ENCODE measurements around the gene NTN1. TPM values are rescaled to one million over a fixed set of nuclear protein-coding genes. Genes with fewer than 3 reads are reported as not detected.

The NTN1 gene
- polyA plus RNA-seq, 1 experiment, result 0.05 TPM

DNA sequence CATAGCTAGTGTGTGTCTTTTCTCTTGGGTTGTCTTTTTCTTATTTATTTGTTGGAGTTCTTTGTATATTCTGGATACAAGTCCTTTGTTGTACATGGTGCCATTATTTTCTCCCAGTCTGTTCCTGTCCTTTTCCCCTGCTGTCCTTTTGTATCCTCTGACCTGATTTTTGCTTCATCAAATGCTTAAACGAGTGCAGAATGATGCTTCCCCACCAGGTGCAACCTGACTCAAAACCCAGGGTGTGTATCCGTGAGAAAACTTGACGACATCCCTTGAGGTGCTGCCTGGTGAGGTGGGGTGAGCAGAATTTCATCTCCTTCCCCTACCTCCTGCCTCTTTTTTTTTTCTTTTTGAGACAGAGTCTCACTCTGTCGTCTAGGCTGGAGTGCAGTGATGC is 88.6 kb downstream of the NTN1 start:
- ChIA-PET CTCF (no interaction called here), POLR2A (no interaction called here)
- no peaks in the 10 kb centered on the region for H3K9me3 ChIP-seq (ENCODE audit: control insufficient read depth, insufficient read depth, low read length)
- H3K27ac ChIP-seq (ENCODE audit: low read depth, low read length), result no peak overlapping the region
- H3K4me3 ChIP-seq (ENCODE audit: low read depth, low read length), result no peak overlapping the region
- TF ChIP-seq, protein P1, sequence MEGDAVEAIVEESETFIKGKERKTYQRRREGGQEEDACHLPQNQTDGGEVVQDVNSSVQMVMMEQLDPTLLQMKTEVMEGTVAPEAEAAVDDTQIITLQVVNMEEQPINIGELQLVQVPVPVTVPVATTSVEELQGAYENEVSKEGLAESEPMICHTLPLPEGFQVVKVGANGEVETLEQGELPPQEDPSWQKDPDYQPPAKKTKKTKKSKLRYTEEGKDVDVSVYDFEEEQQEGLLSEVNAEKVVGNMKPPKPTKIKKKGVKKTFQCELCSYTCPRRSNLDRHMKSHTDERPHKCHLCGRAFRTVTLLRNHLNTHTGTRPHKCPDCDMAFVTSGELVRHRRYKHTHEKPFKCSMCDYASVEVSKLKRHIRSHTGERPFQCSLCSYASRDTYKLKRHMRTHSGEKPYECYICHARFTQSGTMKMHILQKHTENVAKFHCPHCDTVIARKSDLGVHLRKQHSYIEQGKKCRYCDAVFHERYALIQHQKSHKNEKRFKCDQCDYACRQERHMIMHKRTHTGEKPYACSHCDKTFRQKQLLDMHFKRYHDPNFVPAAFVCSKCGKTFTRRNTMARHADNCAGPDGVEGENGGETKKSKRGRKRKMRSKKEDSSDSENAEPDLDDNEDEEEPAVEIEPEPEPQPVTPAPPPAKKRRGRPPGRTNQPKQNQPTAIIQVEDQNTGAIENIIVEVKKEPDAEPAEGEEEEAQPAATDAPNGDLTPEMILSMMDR (IDR thresholded peaks at IDR 0.05; ENCODE audit: low read depth, low read length), result no peak
- no peaks in the 10 kb centered on the region for H3K27me3 ChIP-seq (ENCODE audit: control insufficient read depth, insufficient read depth, low read length)
- no peak for DNase-seq (ENCODE audit: low read depth, low spot score)

DNA sequence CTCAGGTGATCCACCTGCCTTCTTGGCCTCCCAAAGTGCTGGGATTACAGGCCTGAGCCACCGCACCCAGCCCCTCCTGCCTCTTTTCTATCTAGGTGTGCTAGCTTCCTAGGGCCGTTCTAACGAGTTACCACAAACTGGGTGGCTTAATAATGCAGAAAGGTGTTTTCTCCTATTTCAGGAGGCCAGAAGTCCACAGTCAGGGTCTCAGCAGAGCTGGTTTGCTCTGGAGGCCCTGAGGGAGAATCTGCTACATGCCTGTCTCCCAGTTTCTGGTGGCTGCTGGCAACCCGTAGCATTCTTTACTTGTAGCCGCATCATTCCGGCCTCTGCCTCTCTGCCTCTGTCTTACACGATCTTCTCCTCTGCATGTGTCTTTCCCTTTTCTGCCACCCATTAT is 89.2 kb downstream of the NTN1 start:
- no peaks in the 10 kb centered on the region; the same call in 1 of the 2 replicates for H3K9me3 ChIP-seq (ENCODE audit: control insufficient read depth, insufficient read depth, low read length)
- TF ChIP-seq, protein P1 (IDR thresholded peaks at IDR 0.05; ENCODE audit: low read depth, low read length), result no peak
- no peaks in the 10 kb centered on the region for H3K27me3 ChIP-seq (ENCODE audit: control insufficient read depth, insufficient read depth, low read length)
- no peak overlapping the region for H3K27ac ChIP-seq (ENCODE audit: low read depth, low read length)
- ChIA-PET POLR2A (no interaction called here), CTCF (no interaction called here)
- no peak for DNase-seq (ENCODE audit: low read depth, low spot score)
- no peak overlapping the region for H3K4me3 ChIP-seq (ENCODE audit: low read depth, low read length)

GRCh38 chr17:9115214-9116191 is 94.2 kb downstream of the NTN1 start:
- H3K27me3 ChIP-seq (ENCODE audit: control insufficient read depth, insufficient read depth, low read length), result no peaks in the 10 kb centered on the region
- peak overlapping the region; percentile 34; the same call in 1 of the 2 replicates for H3K4me3 ChIP-seq (ENCODE audit: low read depth, low read length)
- no peak for DNase-seq (ENCODE audit: low read depth, low spot score)
- CTCF ChIA-PET, result interaction anchor here (0.6 to 1.2 kb wide), 3 partner anchors 22 to 407 kb away, joined by 3 to 11 read pairs (median 4); no protein-coding TSS in a partner anchor
- TF ChIP-seq, protein P1 (IDR thresholded peaks at IDR 0.05; ENCODE audit: low read depth, low read length), result peak; percentile 7; the same call in 1 of the 2 replicates
- POLR2A ChIA-PET, result no interaction called here
- H3K27ac ChIP-seq (ENCODE audit: low read depth, low read length), result no peak overlapping the region
- peaks cover 4% of the 10 kb centered on the region; the same call in 1 of the 2 replicates for H3K9me3 ChIP-seq (ENCODE audit: control insufficient read depth, insufficient read depth, low read length)

DNA sequence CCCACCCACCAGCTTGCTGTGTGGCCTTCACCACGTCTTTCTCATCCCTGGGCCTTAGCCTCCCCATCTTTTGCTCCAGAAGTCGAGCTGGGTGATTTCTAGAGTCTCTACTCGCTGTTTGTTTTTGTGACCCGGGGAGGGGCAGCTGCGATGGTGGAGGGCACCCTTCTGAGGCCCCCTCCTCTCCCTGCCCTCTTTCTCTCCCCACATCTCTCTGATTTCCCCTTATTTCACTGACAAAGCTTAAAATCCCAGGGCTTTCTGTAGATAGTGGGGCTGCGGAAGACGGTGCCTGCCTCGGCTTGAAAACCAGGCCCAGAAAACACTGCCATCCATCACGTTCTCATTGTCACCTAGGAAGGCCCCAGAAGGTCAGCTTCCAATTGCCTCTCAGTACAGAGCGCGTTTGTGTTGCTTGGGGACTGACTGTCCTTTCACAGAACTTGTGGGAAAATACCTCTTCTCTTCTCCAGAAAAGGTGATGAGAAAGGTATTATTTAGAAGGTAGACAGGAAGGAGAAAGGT is 95.1 kb downstream of the NTN1 start:
- peaks cover 4% of the 10 kb centered on the region; the same call in 1 of the 2 replicates for H3K9me3 ChIP-seq (ENCODE audit: control insufficient read depth, insufficient read depth, low read length)
- no peak overlapping the region for H3K4me3 ChIP-seq (ENCODE audit: low read depth, low read length)
- TF ChIP-seq, protein P1 (IDR thresholded peaks at IDR 0.05; ENCODE audit: low read depth, low read length), result no peak
- no peak overlapping the region for H3K27ac ChIP-seq (ENCODE audit: low read depth, low read length)
- ChIA-PET POLR2A (no interaction called here), CTCF (no interaction called here)
- no peaks in the 10 kb centered on the region for H3K27me3 ChIP-seq (ENCODE audit: control insufficient read depth, insufficient read depth, low read length)
- DNase-seq (ENCODE audit: low read depth, low spot score), result no peak
